CD14-positive monocyte (primary cell): ENCODE data around the gene GSTA5. TPM values are rescaled to one million over a fixed set of nuclear protein-coding genes. Genes with fewer than 3 reads are reported as not detected.

ENCODE experiments used
- DNase-seq, 3 donors: peaks; one replicate each; pipeline ENCODE4 v3.0.0-alpha.2; 2011 to 2022
- H2AFZ ChIP-seq: 2 replicates; pipeline ENCODE4 v1.6.0; 2012; ENCODE audit warnings: mild to moderate bottlenecking, low read depth, low read length, inconsistent platforms; ENCODE audit not compliant: insufficient read depth, poor library complexity, severe bottlenecking
- H3K27ac ChIP-seq, 2 donors: 1 replicate in 1 of 2; 2 replicates in 1 of 2; pipeline ENCODE4 v1.5.1; 2012 to 2013; ENCODE audit warnings: low read length in 2 of 2, control low read depth in 1 of 2, inconsistent platforms in 1 of 2, low read depth in 1 of 2, mild to moderate bottlenecking in 1 of 2
- H3K27me3 ChIP-seq, 2 donors: one replicate each; pipeline versions ENCODE4 v1.6.0 to v1.6.1; 2011 to 2013; ENCODE audit warnings: low read length in 2 of 2; ENCODE audit not compliant: control insufficient read depth in 2 of 2, insufficient read depth in 2 of 2
- H3K36me3 ChIP-seq, 2 donors: replicated peaks in 1 of 2; 1 replicate in 1 of 2; 2 replicates in 1 of 2; pipeline versions ENCODE4 v1.5.1 to v1.6.1; 2012 to 2013; ENCODE audit warnings: low read length in 2 of 2, control low read depth in 1 of 2, inconsistent platforms in 1 of 2, mild to moderate bottlenecking in 1 of 2; ENCODE audit not compliant: insufficient read depth in 2 of 2, control insufficient read depth in 1 of 2
- H3K4me1 ChIP-seq, 2 donors: 1 replicate in 1 of 2; 2 replicates in 1 of 2; pipeline versions ENCODE4 v1.5.1 to v1.6.1; 2012 to 2013; ENCODE audit warnings: low read length in 2 of 2, control low read depth in 1 of 2, inconsistent platforms in 1 of 2, mild to moderate bottlenecking in 1 of 2, moderate library complexity in 1 of 2; ENCODE audit not compliant: insufficient read depth in 2 of 2, control insufficient read depth in 1 of 2
- H3K4me2 ChIP-seq: replicated peaks from 2 replicates; pipeline ENCODE3; 2012; ENCODE audit warnings: low read length, moderate library complexity, mild to moderate bottlenecking; ENCODE audit not compliant: poor library complexity, severe bottlenecking; ENCODE audit errors: extremely low read depth
- H3K4me3 ChIP-seq, 3 experiments: fragments of 200-600 bp in 1 of 3; sonication (generic) in 1 of 3; replicated peaks in 1 of 3; 1 replicate in 2 of 3; 2 replicates in 1 of 3; pipeline ENCODE4 v1.5.1; 2011 to 2013; ENCODE audit warnings: low read length in 3 of 3, mild to moderate bottlenecking in 3 of 3, control low read depth in 2 of 3, low read depth in 2 of 3, inconsistent platforms in 1 of 3, moderate library complexity in 1 of 3
- H3K79me2 ChIP-seq: 2 replicates; pipeline ENCODE4 v1.6.0; 2012; ENCODE audit warnings: mild to moderate bottlenecking, control low read depth, inconsistent platforms, low read length, moderate library complexity; ENCODE audit not compliant: insufficient read depth
- H3K9ac ChIP-seq: 2 replicates; pipeline ENCODE4 v1.6.0; 2017; ENCODE audit warnings: low read length, mild to moderate bottlenecking; ENCODE audit not compliant: insufficient read depth, poor library complexity, severe bottlenecking
- H3K9me3 ChIP-seq, 2 donors: replicated peaks in 1 of 2; 1 replicate in 1 of 2; 2 replicates in 1 of 2; pipeline versions ENCODE4 v1.5.1 to v1.6.1; 2012 to 2013; ENCODE audit warnings: low read length in 2 of 2, control low read depth in 1 of 2; ENCODE audit not compliant: control insufficient read depth in 1 of 2, insufficient read depth in 1 of 2
- H4K20me1 ChIP-seq: 2 replicates; pipeline ENCODE4 v1.6.0; 2012; ENCODE audit warnings: mild to moderate bottlenecking, low read length, control low read depth, moderate library complexity; ENCODE audit not compliant: insufficient read depth
- H3K27ac Mint-ChIP-seq, 7 donors: one replicate each; pipeline ENCODE4 v1.8.0; 2020; ENCODE audit warnings: mild to moderate bottlenecking in 7 of 7, mixed read lengths in 7 of 7, moderate library complexity in 6 of 7, inconsistent platforms in 2 of 7
- H3K27me3 Mint-ChIP-seq, 3 donors: one replicate each; pipeline ENCODE4 v1.8.0; 2021 to 2022; ENCODE audit warnings: low read depth in 3 of 3, mild to moderate bottlenecking in 3 of 3, mixed read lengths in 3 of 3, moderate library complexity in 3 of 3, inconsistent platforms in 1 of 3
- H3K36me3 Mint-ChIP-seq, 2 donors: one replicate each; pipeline ENCODE4 v1.8.0; 2020; ENCODE audit warnings: mixed read lengths in 2 of 2, inconsistent platforms in 1 of 2, mild to moderate bottlenecking in 1 of 2
- H3K4me1 Mint-ChIP-seq: one replicate; pipeline ENCODE4 v1.8.0; 2020; ENCODE audit warnings: mild to moderate bottlenecking, mixed read lengths
- H3K4me3 Mint-ChIP-seq, 2 donors: one replicate each; pipeline ENCODE4 v1.8.0; 2020; ENCODE audit warnings: mild to moderate bottlenecking in 2 of 2, mixed read lengths in 2 of 2, moderate library complexity in 1 of 2
- H3K9me3 Mint-ChIP-seq, 7 donors: one replicate each; pipeline ENCODE4 v1.8.0; 2020 to 2022; ENCODE audit warnings: mixed read lengths in 7 of 7, mild to moderate bottlenecking in 6 of 7, moderate library complexity in 6 of 7, inconsistent platforms in 2 of 7
- WGBS: methylation state at CpG from one replicate; pipeline ENCODE4 v1.1.5; 2013; ENCODE audit warnings: missing lambda C conversion rate; ENCODE audit not compliant: insufficient coverage; 5-methylcytosine and 5-hydroxymethylcytosine counted together
- intact Hi-C, 2 donors: fragments of 100-400 bp; cut with micrococcal nuclease; formaldehyde crosslinking; loops; one replicate each; pipeline versions ENCODE4 v1.15.0 to v1.15.1; 2023
- polyA minus RNA-seq: library from RNA; depleted of rRNA, polyadenylated mRNA; stranded (reverse); fragments of >200 nt; gene quantifications from 2 replicates; pipeline ENCODE4 v1.2.3, GENCODE V29; 2012
- polyA plus RNA-seq, 3 donors: library from polyadenylated mRNA; depleted of rRNA in 1 of 3; unstranded in 2 of 3; stranded (reverse) in 1 of 3; fragments of 300-500 nt in 2 of 3; fragments of >200 nt in 1 of 3; fragmentation: Illumina TruSeq in 2 of 3; gene quantifications; 1 replicate in 2 of 3; 2 replicates in 1 of 3; pipeline ENCODE4 v1.2.3, GENCODE V29; 2012 to 2021
- total RNA-seq, 12 experiments: library from RNA in 1 of 12; stranded (reverse) in 1 of 12; fragments of 120-200 nt in 1 of 12; gene quantifications; one replicate each; pipeline ENCODE4 v1.2.4 and lab custom pipeline; 2013 to 2026; ENCODE audit warnings: mixed read lengths in 6 of 12, inconsistent platforms in 1 of 12
- TF ChIP-seq, protein P1 (sequence below): fragments of 200-600 bp; IDR thresholded peaks from one replicate; pipeline ENCODE4 v1.8.0; 2022; ENCODE audit warnings: antibody characterized with exemption, mild to moderate bottlenecking

GSTA5 gene
- total RNA-seq (2013), result not detected
- polyA plus RNA-seq, result not detected
- not detected in 2 replicates for polyA minus RNA-seq
- 0 to 0.35 (median 0) reads per million in 11 experiments for total RNA-seq (lab: John Stamatoyannopoulos, UW)

DNA sequence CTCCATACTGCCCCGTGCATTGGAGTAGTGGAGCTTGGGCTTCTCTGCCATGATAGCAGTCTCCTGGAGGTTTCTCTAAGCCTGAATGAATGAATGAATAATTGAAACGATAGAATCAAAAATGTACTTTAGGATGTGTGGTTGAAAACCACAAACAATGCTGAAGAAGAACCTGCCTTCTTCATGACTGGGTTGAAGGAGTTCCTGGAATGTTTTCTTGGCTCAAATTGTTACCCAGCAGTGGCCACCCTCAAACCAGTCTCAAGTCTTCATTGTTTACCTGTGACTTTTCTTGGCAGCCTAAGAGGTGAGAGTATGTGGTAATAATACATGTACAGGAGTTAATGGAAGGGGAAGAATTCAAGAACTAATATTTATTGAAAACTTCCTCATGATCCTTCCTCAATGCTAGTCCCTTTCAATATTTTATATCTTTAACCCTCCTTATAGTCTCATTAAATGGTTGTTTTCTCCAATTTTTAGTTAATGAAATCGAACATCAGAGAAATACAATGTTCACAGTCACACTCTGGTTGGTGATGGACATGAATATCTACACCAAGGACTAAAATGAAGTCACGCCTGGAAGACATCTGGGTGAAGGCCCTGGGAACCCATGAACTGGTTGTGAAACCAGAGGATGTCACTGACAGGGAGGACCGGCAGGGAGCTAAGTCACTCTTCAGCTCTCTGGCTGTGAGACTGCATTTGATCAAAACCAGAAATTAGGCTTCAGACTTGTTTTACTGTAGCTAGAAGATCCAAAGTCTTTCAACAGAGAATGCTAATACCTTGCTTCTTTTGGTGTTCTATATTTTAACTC lies at the start of gene GSTA5:
GSTA5 (minus strand) TSS at position 51 of the 823 bp plus-strand sequence.
- no peaks in the 10 kb centered on the region for H3K9me3 ChIP-seq
- H3K27ac ChIP-seq, result no peak within 1 kb of the TSS
- no peaks in the 10 kb centered on the region for H3K79me2 ChIP-seq
- H3K27me3 ChIP-seq, result peaks cover 0 to 2% of the 10 kb centered on the region in 2 donors
- no peak within 1 kb of the TSS for H3K4me2 ChIP-seq
- peaks cover 0 to 7% (median 1%) of the 10 kb centered on the region in 7 donors for H3K9me3 Mint-ChIP-seq
- H3K36me3 Mint-ChIP-seq, result no peaks in the 10 kb centered on the region
- no peaks in the 10 kb centered on the region for H3K36me3 ChIP-seq
- no peaks in the 10 kb centered on the region for H3K4me1 ChIP-seq
- 65% methylated on average over 2 of the region's 5 CpGs for WGBS
- TF ChIP-seq, protein P1, sequence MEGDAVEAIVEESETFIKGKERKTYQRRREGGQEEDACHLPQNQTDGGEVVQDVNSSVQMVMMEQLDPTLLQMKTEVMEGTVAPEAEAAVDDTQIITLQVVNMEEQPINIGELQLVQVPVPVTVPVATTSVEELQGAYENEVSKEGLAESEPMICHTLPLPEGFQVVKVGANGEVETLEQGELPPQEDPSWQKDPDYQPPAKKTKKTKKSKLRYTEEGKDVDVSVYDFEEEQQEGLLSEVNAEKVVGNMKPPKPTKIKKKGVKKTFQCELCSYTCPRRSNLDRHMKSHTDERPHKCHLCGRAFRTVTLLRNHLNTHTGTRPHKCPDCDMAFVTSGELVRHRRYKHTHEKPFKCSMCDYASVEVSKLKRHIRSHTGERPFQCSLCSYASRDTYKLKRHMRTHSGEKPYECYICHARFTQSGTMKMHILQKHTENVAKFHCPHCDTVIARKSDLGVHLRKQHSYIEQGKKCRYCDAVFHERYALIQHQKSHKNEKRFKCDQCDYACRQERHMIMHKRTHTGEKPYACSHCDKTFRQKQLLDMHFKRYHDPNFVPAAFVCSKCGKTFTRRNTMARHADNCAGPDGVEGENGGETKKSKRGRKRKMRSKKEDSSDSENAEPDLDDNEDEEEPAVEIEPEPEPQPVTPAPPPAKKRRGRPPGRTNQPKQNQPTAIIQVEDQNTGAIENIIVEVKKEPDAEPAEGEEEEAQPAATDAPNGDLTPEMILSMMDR, result no peak
- H2AFZ ChIP-seq, result no peak within 1 kb of the TSS
- no peak within 1 kb of the TSS for H3K27ac Mint-ChIP-seq
- no peaks in the 10 kb centered on the region for H4K20me1 ChIP-seq
- no peak within 1 kb of the TSS for H3K9ac ChIP-seq
- H3K4me3 Mint-ChIP-seq, result no peak within 1 kb of the TSS
- no peaks in the 10 kb centered on the region for H3K4me1 Mint-ChIP-seq
- intact Hi-C loops, result no loop called here
- peaks cover 2 to 4% (median 2%) of the 10 kb centered on the region in 3 donors for H3K27me3 Mint-ChIP-seq
- no peak for DNase-seq
- no peak within 1 kb of the TSS for H3K4me3 ChIP-seq

DNA sequence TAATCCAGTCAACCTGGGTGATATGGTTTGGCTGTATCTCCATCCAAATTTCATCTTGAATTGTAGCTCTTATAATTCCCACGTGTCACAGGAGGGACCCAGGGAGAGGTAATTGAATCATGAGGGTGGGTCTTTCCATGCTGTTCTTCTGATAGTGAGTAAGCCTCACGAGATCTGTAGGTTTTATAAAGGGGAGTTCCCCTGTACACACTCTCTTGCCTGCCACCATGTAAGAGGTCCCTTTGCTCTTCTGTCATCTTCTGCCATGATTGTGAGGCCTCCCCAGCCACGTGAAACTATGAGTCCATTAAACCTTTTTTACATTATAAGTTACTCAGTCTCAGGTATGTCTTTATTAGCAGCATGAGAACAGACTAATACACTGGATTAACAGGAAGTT lies 49.4 kb upstream of the GSTA5 start:
- DNase-seq, result no peak
- Mint-ChIP-seq H3K4me3 (no peak overlapping the region), H3K9me3 (peaks cover 0 to 9% (median 2%) of the 10 kb centered on the region in 7 donors), H3K27me3 (peaks cover 2 to 6% (median 4%) of the 10 kb centered on the region in 3 donors), H3K27ac (no peak overlapping the region), H3K36me3 (no peaks in the 10 kb centered on the region), H3K4me1 (no peaks in the 10 kb centered on the region)
- intact Hi-C loops, result no loop called here
- no peak overlapping the region for H3K9ac ChIP-seq
- no CpG with 5 or more reads among the region's 3 CpGs for WGBS
- H3K4me3 ChIP-seq, result no peak overlapping the region
- H3K36me3 ChIP-seq, result no peaks in the 10 kb centered on the region
- no peaks in the 10 kb centered on the region for H3K9me3 ChIP-seq
- no peak overlapping the region for H3K27ac ChIP-seq
- no peaks in the 10 kb centered on the region for H3K4me1 ChIP-seq
- H3K4me2 ChIP-seq, result no peak overlapping the region
- H3K27me3 ChIP-seq, result no peaks in the 10 kb centered on the region
- TF ChIP-seq, protein P1, result no peak
- H2AFZ ChIP-seq, result no peak overlapping the region
- H3K79me2 ChIP-seq, result no peaks in the 10 kb centered on the region
- no peaks in the 10 kb centered on the region for H4K20me1 ChIP-seq
